WTC11 (cell line): Measurements from ENCODE around the gene MBD3. TPM values are rescaled to one million over a fixed set of nuclear protein-coding genes. Genes with fewer than 3 reads are reported as not detected.
A peak's percentile ranks its signal among the peaks of the same experiment; 100 is the strongest.

Experiments
- ATAC-seq: fragments of 200-7000 bp; cut with Tn5 transposase; 2 replicates; pipeline ENCODE4 v1.10.0; 2021; ENCODE audit warnings: mild to moderate bottlenecking, moderate library complexity
- CTCF ChIA-PET: fragments of 300-600 bp; sonication (Branson Sonifier 250); formaldehyde crosslinking; loops from one replicate; lab custom pipeline; 2021; ENCODE audit warnings: antibody characterized with exemption; lab: Charles Lee
- POLR2A ChIA-PET: fragments of 350-600 bp; sonication (Branson Sonifier 250); formaldehyde crosslinking; loops from one replicate; lab custom pipeline; 2021; ENCODE audit warnings: antibody characterized with exemption; lab: Charles Lee
- DNase-seq: peaks from one replicate; pipeline ENCODE4 v3.0.0; 2021; ENCODE audit warnings: low spot score
- H3K27ac Mint-ChIP-seq: 2 replicates; pipeline ENCODE4 v1.8.0; 2021; ENCODE audit warnings: mixed read lengths
- H3K27me3 Mint-ChIP-seq: 2 replicates; pipeline ENCODE4 v1.8.0; 2021; ENCODE audit warnings: low read depth, mild to moderate bottlenecking, moderate library complexity, mixed read lengths
- H3K36me3 Mint-ChIP-seq: 2 replicates; pipeline ENCODE4 v1.8.0; 2021; ENCODE audit warnings: mixed read lengths
- H3K4me1 Mint-ChIP-seq: 2 replicates; pipeline ENCODE4 v1.8.0; 2022; ENCODE audit warnings: mixed read lengths
- H3K4me3 Mint-ChIP-seq: 2 replicates; pipeline ENCODE4 v1.8.0; 2021; ENCODE audit warnings: mild to moderate bottlenecking, moderate library complexity, mixed read lengths
- H3K9me3 Mint-ChIP-seq: 2 replicates; pipeline ENCODE4 v1.8.0; 2021; ENCODE audit warnings: mixed read lengths
- ATF6 ChIP-seq: sonication (generic); formaldehyde crosslinking; IDR thresholded peaks from 2 replicates; pipeline ENCODE4 v1.8.1; 2023; ENCODE audit warnings: mild to moderate bottlenecking, missing genetic modification reagents
- CREM ChIP-seq: sonication (generic); formaldehyde crosslinking; IDR thresholded peaks from 2 replicates; pipeline ENCODE4 v1.8.1; 2022; ENCODE audit warnings: mild to moderate bottlenecking, missing genetic modification reagents, moderate library complexity
- CTCF ChIP-seq: fragments of 200-600 bp; IDR thresholded peaks from 2 replicates; pipeline ENCODE4 v1.8.0; 2022; ENCODE audit warnings: antibody characterized with exemption
- ETV6 ChIP-seq: sonication (generic); formaldehyde crosslinking; IDR thresholded peaks from 2 replicates; pipeline ENCODE4 v1.8.1; 2022; ENCODE audit warnings: mild to moderate bottlenecking, missing genetic modification reagents
- FOXP4 ChIP-seq: sonication (generic); formaldehyde crosslinking; IDR thresholded peaks from 2 replicates; pipeline ENCODE4 v1.8.0; 2022; ENCODE audit warnings: mild to moderate bottlenecking, missing genetic modification reagents
- GABPB1 ChIP-seq: sonication (generic); formaldehyde crosslinking; IDR thresholded peaks from 2 replicates; pipeline ENCODE4 v1.8.1; 2023; ENCODE audit warnings: mild to moderate bottlenecking, missing genetic modification reagents
- GTF2I ChIP-seq: fragments of 250-450 bp; sonication (Bioruptor Pico); conservative IDR thresholded peaks from 2 replicates; pipeline ENCODE4 v1.4.0; 2021; ENCODE audit warnings: mild to moderate bottlenecking
- IRF2 ChIP-seq: sonication (generic); formaldehyde crosslinking; IDR thresholded peaks from 2 replicates; pipeline ENCODE4 v1.8.0; 2022; ENCODE audit warnings: low read depth, missing genetic modification reagents, borderline replicate concordance
- JAZF1 ChIP-seq: fragments of 250-450 bp; sonication (Bioruptor Pico); IDR thresholded peaks from 2 replicates; pipeline ENCODE4 v1.9.0; 2021; ENCODE audit warnings: moderate library complexity, mild to moderate bottlenecking, inconsistent platforms
- MXD4 ChIP-seq: fragments of 250-450 bp; sonication (Bioruptor Pico); IDR thresholded peaks from 2 replicates; pipeline ENCODE4 v1.8.0; 2021; ENCODE audit warnings: mild to moderate bottlenecking, moderate library complexity, borderline replicate concordance
- MYBL2 ChIP-seq: sonication (generic); formaldehyde crosslinking; IDR thresholded peaks from 2 replicates; pipeline ENCODE4 v1.8.1; 2023; ENCODE audit warnings: mild to moderate bottlenecking, moderate library complexity, missing genetic modification reagents
- PREB ChIP-seq: sonication (generic); formaldehyde crosslinking; IDR thresholded peaks from 2 replicates; pipeline ENCODE4 v1.8.1; 2022; ENCODE audit warnings: mild to moderate bottlenecking, missing genetic modification reagents, moderate library complexity, borderline replicate concordance
- SP1 ChIP-seq: sonication (generic); formaldehyde crosslinking; conservative IDR thresholded peaks from 2 replicates; pipeline ENCODE4 v1.8.1; 2022; ENCODE audit warnings: missing genetic modification reagents
- TEAD1 ChIP-seq: sonication (generic); formaldehyde crosslinking; IDR thresholded peaks from 2 replicates; pipeline ENCODE4 v1.8.0; 2022; ENCODE audit warnings: mild to moderate bottlenecking, missing genetic modification reagents
- TEAD4 ChIP-seq: sonication (generic); formaldehyde crosslinking; IDR thresholded peaks from 2 replicates; pipeline ENCODE4 v1.8.0; 2022; ENCODE audit warnings: mild to moderate bottlenecking, missing genetic modification reagents
- TP53 ChIP-seq: sonication (generic); formaldehyde crosslinking; IDR thresholded peaks from 2 replicates; pipeline ENCODE4 v1.8.1; 2023; ENCODE audit warnings: mild to moderate bottlenecking, missing genetic modification reagents
- ZMAT4 ChIP-seq: fragments of 250-450 bp; sonication (Bioruptor Pico); IDR thresholded peaks from 2 replicates; pipeline ENCODE4 v1.9.0; 2021; ENCODE audit warnings: mild to moderate bottlenecking
- ZNF138 ChIP-seq: sonication (generic); formaldehyde crosslinking; conservative IDR thresholded peaks from 2 replicates; pipeline ENCODE4 v1.8.1; 2022; ENCODE audit warnings: mild to moderate bottlenecking, moderate library complexity, missing genetic modification reagents
- ZNF219 ChIP-seq: sonication (generic); formaldehyde crosslinking; IDR thresholded peaks from 2 replicates; pipeline ENCODE4 v1.8.0; 2023; ENCODE audit warnings: missing genetic modification reagents, mild to moderate bottlenecking, borderline replicate concordance
- ZNF232 ChIP-seq: sonication (generic); formaldehyde crosslinking; IDR thresholded peaks from 2 replicates; pipeline ENCODE4 v1.8.0; 2022; ENCODE audit warnings: mild to moderate bottlenecking, missing genetic modification reagents
- ZNF281 ChIP-seq: sonication (generic); formaldehyde crosslinking; IDR thresholded peaks from 2 replicates; pipeline ENCODE4 v1.8.0; 2023; ENCODE audit warnings: mild to moderate bottlenecking, missing genetic modification reagents
- ZNF416 ChIP-seq: fragments of 250-450 bp; sonication (Bioruptor Pico); IDR thresholded peaks from 2 replicates; pipeline ENCODE4 v1.9.0; 2021; ENCODE audit warnings: mild to moderate bottlenecking, inconsistent platforms
- ZNF423 ChIP-seq: fragments of 250-450 bp; sonication (Bioruptor Pico); IDR thresholded peaks from 2 replicates; pipeline ENCODE4 v2.1.2; 2022; ENCODE audit warnings: mild to moderate bottlenecking, moderate library complexity
- total RNA-seq: library from RNA; stranded (reverse); gene quantifications from 3 replicates; pipeline ENCODE4 v1.2.3, GENCODE V29; 2021

Gene MBD3
- total RNA-seq, 1 experiment from 2014 or later, result 90.2 TPM

GRCh38 chr19:1593501-1593772 is 772 bp upstream of the MBD3 start:
- TF ChIP-seq IRF2 (CRISPR knock-in tag) (no peak), CTCF (no peak), PREB (CRISPR knock-in tag) (no peak), SP1 (CRISPR knock-in tag) (no peak), FOXP4 (CRISPR knock-in tag) (no peak), ZNF219 (no peak), JAZF1 (no peak), GTF2I (CRISPR knock-in tag) (no peak), GABPB1 (no peak), ZNF423 (CRISPR knock-in tag) (no peak), ZMAT4 (CRISPR knock-in tag) (no peak)
- Mint-ChIP-seq H3K4me3 (peak overlapping the region; percentile 79), H3K9me3 (no peaks in the 10 kb centered on the region), H3K27ac (no peak overlapping the region), H3K27me3 (no peaks in the 10 kb centered on the region), H3K36me3 (peaks cover 19% of the 10 kb centered on the region), H3K4me1 (peaks cover 10% of the 10 kb centered on the region)
- ChIA-PET CTCF (interaction anchor here (0.7 to 2.7 kb wide), 8 partner anchors 8 to 233 kb away, joined by 3 to 20 read pairs (median 6); partner anchors contain the start of gene TCF3), POLR2A (interaction anchor here (0.6 to 1.8 kb wide), 4 partner anchors 13 to 565 kb away, joined by 3 to 7 read pairs (median 5); partner anchors contain the start of gene UQCR11)
- DNase-seq (no peak), ATAC-seq (no peak)

GRCh38 chr19:1592024-1592754 is 476 bp downstream of the MBD3 start:
- peak; percentile 63 for ATAC-seq
- ChIA-PET CTCF (interaction anchor here (1.0 to 2.7 kb wide), 8 partner anchors 17 to 234 kb away, joined by 3 to 21 read pairs (median 6); partner anchors contain the start of gene TCF3), POLR2A (interaction anchor here (1.8 kb wide), 1 partner anchor 14 kb away, joined by 7 read pairs; the partner anchor contains the start of gene UQCR11)
- TF ChIP-seq GABPB1 (no peak), MXD4 (CRISPR knock-in tag) (no peak), ATF6 (CRISPR knock-in tag) (no peak), ZNF281 (CRISPR knock-in tag) (no peak), TEAD4 (CRISPR knock-in tag) (peak; percentile 31; the same call in 1 of the 2 replicates), CREM (CRISPR knock-in tag) (peak; percentile 82; the same call in 1 of the 2 replicates), ZNF232 (CRISPR knock-in tag) (no peak), ZNF423 (CRISPR knock-in tag) (0 out of 2 replicates have a peak, but pooled peaks have one; percentile 11), MYBL2 (peak; percentile 73; the same call in 1 of the 2 replicates), PREB (CRISPR knock-in tag) (0 out of 2 replicates have a peak, but pooled peaks have one; percentile 16), TP53 (CRISPR knock-in tag) (peak; percentile 91), ETV6 (CRISPR knock-in tag) (0 out of 2 replicates have a peak, but pooled peaks have one; percentile 42), ZNF138 (CRISPR knock-in tag) (0 out of 2 replicates have a peak, but pooled peaks have one; percentile 42), TEAD1 (CRISPR knock-in tag) (peak; percentile 87), ZNF416 (CRISPR knock-in tag) (peak; percentile 63; the same call in 1 of the 2 replicates), ZNF219 (0 out of 2 replicates have a peak, but pooled peaks have one; percentile 23)

More at GRCh38 chr19:1592024-1592754, 476 bp downstream of the MBD3 start:
- no peaks in the 10 kb centered on the region for H3K9me3 Mint-ChIP-seq
- H3K27ac Mint-ChIP-seq, result no peak overlapping the region
- H3K4me1 Mint-ChIP-seq, result peaks cover 10% of the 10 kb centered on the region
- peak; percentile 75 for DNase-seq
- H3K4me3 Mint-ChIP-seq, result peak overlapping the region; percentile 85
- no peaks in the 10 kb centered on the region for H3K27me3 Mint-ChIP-seq
- H3K36me3 Mint-ChIP-seq, result peaks cover 9% of the 10 kb centered on the region
